HG02571 (cell line): ENCODE measurements around the gene TMEM74B.
"Not testable (repeated sequence)": the region's sequence is repeated elsewhere in the genome, so short reads cannot be mapped to it uniquely, and the experiment has no call there.

Experiments used
- ATAC-seq: cut with Tn5 transposase; IDR thresholded peaks from one replicate; pipeline ENCODE4 v1.9.1; 2021; ENCODE audit warnings: mild to moderate bottlenecking, moderate library complexity; ENCODE audit not compliant: unreplicated experiment

The TMEM74B gene

DNA sequence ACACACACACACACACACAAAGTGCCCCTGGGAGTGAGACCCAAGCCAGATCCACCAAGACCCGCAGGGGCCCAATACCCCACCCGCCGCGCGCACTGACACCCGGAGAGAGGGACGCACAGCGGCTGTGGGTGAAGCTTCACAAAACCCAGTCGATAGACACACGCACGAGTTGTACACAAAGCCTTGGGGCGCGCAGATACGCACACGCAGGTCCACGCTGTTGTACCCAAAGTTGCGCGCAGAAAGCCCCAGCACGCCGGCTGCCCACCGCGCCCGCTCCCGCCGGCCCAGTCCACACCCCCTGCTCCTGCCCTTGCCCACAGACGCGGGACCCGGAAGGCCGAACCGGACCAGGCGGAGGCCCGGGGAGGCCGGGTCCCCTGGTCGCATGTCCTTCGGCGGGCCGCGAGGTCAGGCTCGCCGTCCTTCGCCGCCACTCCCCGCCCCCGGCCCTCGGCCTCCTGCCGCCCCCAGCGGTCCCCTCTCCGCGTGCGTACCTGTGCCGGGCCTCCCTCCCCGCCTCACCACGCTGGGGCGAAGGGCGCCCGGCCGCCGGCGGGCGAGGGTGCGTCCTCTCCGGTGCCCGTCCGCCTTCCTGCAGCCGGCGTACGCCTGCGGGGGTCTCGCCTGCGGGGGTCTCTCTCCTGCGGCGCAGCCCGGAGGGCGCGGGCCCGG lies at the start of gene TMEM74B:
TMEM74B (minus strand) TSS at position 344 of the 678 bp plus-strand sequence. CDS start 1,180 bp downstream, outside the sequence.
- ATAC-seq, result no peak

DNA sequence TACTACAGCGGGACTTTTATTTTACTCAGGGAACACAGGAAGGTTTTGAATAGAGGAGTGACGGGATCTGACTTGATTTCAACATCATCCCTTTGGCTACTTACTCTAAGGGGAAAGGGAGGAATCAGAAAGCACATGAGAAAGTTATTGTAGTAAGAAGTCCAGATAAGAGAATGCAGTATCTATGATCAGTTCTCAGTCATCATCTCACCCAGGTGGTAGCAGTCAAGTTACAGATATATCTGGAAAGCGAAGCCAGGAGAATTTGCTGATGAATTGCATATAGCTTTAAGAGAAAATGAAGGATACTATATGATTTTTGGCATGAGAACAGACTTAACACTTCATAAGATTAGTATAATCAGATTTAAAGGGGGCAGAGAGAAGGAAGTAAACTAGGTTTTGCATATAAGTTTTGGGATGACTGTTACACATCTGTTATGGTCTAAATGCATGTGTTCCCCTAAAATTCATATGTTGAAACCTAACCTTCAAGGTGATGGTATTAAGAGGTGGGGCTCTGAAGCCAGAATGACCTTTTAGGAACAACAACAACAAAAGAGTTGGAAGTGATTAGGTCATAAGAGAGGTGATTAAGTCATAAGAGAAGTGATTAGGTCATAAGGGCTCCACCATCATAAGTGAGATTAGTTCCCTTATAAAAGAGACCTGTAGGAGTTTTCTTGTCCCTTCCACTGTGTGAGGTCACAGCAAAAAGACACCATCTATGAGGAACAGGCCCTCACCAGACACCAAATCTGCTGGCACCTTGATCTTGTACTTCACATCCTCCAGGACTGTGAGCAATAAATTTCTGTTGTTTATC lies 47.7 kb upstream of the TMEM74B start:
- no peak for ATAC-seq

DNA sequence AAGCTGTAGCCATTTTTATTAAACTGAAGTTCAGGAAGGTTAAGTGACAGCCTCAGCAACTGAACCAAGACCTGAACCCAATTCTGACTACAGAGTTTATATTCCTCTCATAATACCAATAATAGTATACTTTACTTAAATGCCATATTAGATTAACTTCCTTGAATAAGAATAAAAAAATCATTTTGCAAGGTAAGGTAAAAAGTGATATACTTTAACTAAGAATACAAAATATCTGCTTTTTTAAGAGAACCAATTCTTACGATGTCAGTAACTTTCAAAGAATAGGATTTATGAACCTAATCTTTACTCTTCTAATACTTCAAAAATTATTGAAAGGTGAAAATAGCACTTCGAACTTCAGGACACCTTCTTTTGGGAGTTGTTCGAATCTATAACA lies 44.8 kb upstream of the TMEM74B start:
- no peak for ATAC-seq

DNA sequence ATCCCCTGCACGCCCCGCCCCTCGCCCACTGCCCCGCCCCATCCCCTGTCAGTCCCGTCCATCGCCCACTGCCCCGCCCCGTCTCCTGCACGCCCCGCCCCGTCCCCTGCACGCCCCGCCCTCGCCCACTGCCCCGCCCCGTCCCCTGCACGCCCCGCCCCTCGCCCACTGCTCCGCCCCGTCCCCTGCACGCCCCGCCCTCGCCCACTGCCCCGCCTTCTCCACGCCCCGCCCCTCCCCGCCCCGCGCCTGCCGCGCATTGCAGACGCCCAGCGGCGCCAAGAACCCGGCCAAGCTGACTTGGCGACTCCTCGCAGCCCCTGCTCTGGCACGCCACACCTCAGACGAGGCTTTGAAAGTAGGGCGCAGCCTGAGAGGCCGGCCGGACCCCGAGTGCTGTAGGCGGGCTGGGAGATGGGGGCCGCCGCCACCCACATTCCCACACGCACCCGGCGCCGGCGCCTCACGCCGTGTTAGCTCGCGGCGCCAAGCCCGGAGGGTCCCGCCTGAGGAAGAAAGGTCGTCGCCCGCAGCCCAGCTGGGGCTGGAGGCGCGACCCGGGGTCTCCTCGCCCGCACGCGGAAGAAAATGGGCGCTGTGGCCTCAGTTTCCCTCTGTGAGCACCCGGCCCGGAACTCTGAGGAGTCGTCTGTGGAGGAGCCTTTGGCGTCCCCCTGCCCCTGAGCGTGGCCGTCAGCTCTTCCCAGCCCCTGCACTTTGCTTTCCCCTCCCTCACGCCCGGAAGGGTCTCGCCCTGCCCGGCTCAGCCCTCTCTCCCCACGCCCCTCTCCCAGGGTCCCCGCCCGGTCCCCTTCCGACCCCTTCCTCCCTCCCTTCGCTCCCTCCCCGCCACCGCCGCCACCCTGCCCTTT lies 41.2 kb upstream of the TMEM74B start, which contains the start of gene RAD21L1:
RAD21L1 (plus strand) TSS at position 262 of the 872 bp plus-strand sequence. CDS start 2,410 bp downstream, outside the sequence.
- ATAC-seq, result no peak

DNA sequence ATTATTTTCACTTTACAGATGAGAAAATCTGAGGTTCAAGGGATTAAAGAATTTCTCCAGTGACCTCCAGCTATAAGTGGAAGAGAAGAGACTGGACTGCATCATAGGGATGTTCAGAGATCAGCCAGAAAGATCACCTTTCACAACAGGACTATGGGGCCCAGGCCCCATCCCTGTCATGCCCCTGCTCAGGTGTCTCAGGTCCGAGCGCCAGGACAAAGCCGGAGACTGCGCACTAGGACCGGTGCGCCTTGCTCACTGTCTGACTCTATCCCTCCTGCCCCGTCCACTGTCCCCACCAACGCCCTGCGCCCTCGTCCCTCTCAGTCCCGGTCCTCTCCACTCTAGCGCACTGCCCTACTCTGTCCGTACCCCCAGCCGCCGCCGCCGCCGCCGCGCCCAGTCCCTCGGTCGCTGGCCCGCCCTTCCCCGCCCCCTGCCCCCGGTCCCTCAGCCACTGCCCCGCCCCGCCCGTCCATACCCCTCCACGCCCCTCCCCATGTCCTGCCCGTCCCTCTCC lies 40.5 kb upstream of the TMEM74B start:
- ATAC-seq, result no peak

DNA sequence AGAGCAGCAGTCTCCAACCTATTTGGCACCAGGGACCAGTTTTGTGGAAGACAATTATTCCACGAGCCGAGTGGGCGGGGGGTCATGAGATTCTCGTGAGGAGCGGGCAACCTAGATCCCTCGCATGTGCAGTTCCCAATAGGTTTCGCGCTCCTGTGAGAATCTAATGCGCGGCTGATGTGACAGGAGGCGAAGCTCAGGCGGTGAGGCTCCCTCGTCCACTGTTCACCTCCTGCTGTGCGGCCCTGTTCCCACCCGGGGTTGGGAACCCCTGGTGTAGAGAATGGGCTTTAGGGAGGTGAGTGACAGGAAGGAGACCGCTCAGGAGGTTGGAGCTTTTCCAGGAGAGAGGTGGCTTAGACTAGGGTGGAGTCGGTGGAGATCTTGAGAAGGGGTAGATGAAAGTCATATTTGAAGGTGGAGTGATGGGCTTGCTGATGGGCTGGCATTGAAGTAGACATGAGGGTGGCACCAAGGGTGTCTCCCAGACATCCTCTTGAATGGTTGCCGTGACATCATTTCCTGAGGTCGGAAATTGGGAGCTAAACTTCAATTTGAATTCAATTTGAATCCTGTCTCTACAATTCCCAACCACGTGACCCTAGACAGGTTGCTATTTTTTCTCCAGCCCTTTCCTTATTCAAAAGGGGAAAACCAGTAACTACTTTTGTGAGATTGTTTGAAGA lies 39.6 kb upstream of the TMEM74B start:
- no peak for ATAC-seq

DNA sequence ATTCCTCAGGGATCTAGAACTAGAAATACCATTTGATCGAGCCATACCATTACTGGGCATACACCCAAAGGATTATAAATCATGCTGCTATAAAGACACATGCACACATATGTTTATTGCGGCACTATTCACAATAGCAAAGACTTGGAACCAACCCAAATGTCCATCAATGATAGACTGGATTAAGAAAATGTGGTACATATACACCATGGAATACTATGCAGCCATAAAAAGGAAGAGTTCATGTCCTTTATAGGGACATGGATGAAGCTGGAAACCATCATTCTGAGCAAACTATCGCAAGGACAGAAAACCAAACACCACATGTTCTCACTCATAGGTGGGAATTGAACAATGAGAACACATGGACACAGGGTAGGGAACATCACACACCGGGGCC lies 38.0 kb upstream of the TMEM74B start:
- ATAC-seq, result not testable (repeated sequence)

DNA sequence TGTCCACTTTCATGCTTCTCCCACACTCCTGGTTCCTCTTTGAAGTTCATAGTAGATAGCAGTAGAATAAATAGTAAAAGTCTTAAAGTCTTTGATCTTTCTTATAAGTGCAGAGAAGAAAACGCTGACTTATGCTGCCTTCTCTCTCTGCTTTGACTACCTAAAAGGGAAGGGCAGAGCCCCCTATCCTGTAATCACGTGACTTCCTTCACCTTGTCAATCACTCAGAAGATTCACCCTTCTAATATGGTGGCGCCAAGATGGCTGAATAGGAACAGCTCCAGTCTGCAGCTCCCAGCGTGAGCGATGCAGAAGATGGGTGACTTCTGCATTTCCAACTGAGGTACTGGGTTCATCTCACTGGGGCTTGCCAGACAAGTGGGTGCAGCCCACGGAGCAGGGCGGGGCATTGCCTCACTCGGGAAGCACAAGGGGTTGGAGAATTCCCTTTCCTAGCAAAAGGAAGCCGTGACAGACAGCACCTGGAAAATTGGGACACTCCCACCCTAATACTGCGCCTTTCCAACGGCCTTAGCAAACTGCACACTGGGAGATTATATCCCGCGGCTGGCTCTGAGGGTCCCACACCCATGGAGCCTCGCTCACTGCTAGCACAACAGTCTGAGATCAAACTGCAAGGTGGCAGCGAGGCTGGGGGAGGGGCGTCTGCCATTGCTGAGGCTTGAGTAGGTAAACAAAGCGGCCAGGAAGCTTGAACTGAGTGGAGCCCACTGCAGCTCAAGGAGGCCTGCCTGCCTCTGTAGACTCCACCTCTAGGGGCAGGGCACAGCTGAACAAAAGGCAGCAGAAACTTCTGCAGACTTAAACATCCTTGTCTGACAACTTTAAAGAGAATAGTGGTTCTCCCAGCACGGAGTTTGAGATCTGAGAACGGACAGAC lies 32.0 kb upstream of the TMEM74B start:
- not testable (repeated sequence) for ATAC-seq

DNA sequence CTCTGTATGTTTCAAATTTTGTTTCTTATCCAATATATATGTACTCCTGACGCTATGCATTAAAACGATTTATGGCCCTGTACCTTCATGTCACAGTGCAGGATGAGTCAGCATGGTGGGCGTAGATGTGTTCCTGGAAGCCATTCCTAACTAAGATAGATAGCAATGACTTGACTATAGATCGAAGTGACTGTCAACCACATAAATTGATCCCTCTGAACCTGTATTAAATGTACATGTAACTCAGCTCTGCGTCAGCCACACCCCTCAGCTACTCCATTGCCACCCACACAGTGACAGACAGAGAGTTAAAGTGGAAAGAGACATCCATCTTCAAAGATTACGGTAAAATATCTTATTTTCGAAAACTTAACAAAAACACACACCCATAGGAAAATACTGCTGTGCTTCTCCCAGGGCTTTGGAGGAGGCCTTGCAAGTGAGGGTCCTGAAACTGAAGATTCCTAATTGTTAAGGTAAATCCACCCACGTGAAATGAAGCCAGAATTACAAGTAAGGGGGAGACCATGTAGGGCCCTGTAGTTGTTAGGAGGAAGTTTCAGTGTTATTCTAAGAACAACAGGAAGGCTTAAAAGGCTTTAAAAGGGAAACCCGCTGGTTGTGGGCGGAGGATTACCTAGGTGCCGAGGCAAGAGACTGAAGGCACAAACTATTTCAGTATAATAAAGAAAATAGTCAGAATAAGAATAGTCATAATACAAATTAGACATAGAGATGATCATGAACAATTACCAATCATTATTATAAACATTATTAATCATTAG lies 30.8 kb upstream of the TMEM74B start:
- ATAC-seq, result no peak

DNA sequence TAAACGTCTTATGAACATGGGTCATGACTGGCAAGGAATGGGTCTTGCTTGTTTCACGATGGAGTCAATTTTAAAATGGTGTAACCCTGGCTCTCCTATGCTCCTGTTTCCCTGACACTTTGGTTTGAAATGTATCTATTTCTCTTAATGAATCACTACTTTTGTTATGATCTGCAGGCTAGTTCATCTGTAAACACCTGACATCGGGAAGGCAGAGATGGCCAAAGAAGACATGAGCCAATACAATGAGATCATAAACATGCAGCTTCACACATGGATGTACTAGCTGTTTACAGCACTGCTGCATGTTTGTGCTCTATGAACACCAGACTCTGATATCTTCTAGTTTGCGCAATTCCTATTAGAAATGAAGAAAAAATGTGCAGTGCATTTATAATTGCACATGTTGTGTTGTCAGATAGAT lies 30.1 kb upstream of the TMEM74B start:
- ATAC-seq, result no peak

DNA sequence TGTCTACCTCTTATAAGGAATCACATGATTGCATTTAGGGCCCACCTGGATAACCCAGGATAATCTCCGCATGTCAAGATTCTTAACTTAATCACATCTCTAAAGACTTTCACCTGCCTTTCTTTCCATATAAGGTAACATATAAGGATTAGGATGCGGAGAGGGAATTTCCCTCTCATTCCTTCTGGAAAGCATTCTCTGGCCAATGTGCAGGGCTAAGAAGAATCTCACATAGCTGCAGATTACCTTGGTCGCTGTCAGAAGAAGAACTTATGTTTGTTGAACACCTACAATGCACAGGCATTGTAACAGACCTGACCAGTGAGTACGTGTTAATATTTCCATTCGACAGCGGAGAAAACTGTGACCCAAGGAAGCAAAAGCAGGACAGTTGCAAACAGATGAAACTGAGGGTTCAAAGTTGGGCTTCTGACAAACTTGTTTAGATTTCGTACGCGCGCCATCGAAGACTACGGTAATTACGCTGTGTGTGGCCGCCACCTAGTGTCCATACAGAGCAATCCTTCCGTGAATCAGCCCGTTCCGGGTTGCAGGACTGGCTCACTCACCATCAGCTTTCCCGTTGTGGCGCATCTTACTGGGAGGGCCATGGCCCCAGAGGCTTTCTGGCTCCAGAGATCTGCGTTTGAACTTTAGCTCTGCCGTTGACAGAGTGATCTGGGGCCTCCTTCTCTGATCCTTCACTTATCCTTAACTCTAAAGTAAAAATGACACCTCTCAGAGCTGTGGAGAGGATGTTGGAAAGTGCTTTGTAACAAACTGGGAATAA lies 28.0 kb upstream of the TMEM74B start:
- ATAC-seq, result no peak

DNA sequence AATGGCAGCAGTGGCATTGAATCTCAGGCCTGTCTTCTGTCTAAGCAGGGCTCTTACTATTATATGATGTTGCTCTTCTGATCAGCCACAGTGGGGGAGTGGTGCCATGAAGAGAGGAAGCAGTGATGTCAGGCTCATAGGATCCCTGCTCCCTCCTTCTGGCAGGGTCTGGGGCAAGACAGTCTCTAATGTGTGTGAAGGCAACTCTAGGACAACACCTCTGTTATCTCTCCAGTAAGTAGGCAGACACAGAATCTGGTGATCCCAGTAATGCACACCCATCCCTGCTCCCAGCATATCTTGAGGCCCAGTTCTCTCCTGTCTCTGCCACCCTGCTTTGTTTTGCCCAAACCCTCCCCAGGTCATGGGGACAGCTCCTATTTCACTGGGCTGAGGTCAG lies 27.2 kb upstream of the TMEM74B start:
- no peak for ATAC-seq

DNA sequence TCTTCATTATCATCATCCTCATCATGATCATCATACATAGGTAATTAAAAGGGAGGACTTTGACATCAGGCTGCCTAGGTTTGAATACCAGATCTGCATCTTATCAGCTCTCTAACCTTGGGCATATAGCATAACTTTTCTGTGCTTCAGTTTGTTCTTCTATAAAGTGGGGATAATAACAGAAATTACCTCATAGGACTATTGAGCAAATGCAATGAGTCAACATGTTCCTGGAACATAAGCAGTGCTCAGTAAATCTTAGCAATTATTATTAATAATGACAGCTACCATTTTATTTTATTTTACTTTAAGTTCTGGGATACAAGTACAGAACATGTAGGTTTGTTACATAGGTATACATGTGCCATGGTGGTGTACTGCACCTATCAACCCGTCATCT lies 25.7 kb upstream of the TMEM74B start:
- no peak for ATAC-seq

DNA sequence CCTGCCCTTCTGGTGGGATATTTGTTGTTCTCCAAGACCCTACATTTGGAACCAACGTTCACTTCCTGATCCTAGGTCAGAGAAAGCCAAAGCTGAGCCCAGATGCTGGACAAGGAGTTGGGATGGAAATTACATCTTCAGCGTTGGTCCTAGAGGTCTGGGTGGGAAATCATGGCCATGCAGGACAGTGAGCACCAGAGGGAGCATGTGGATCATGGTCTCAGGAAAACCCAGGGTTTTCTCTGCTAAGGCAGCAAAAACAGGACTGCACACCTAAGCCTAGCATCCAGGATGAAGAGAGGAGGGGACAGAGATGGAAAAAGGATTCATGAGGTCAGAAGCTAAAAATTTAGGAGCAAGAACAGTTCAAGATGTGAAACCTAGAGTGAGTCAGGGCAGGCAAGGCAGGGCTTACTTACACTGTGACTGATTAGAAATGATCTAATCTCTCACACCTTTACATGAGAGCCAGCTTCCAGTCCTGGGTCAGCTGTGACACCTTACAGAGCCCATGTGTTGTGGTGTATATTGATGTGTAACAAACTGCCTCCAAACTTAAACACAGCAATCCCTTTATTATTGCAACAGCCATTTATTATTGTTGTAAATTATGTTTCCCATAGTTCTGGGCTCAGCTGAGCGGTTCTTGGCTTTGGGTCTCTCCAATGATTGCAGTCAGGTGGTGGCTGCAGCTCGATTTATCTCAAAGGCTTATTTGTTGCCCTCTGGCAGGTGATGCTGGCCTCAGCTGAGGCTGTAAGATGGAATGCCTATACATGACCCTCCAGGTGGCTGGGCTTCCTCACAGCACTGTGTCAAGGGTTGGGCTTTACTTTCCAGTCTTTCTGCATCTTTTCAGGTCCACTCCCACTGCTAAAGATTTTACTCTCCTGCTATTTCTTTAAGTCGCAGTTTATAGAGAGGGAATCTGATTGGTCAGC lies 24.9 kb upstream of the TMEM74B start:
- ATAC-seq, result no peak

DNA sequence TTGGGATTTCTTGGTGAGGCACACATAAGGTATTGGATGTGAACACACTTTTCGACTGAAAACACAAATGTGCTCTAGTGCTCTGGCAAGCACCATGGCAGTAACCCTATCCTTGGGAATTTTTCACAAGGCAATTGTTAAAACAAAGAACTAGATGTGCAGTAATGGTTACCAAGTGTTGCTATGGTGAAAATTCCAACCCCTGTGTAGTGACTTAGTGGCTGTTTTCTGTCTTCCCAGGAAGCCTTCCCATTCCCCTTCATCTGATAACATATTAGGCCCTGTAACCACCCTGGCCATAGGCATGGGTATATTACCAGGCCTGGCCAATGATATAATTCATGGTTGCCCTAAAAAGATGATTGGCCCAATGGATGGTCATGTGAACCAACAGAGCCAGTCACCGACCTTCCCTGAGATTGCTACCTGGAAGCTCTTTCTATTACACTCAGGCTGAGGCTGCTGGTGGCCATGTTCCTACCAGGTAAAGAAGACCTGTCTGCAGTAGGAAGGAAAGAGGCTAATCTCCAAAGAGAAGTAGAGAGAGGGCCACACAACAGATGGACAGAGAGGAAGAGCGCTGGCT lies 22.6 kb upstream of the TMEM74B start:
- no peak for ATAC-seq
